ENCODE data around the gene PARVG.

PARVG gene

DNA sequence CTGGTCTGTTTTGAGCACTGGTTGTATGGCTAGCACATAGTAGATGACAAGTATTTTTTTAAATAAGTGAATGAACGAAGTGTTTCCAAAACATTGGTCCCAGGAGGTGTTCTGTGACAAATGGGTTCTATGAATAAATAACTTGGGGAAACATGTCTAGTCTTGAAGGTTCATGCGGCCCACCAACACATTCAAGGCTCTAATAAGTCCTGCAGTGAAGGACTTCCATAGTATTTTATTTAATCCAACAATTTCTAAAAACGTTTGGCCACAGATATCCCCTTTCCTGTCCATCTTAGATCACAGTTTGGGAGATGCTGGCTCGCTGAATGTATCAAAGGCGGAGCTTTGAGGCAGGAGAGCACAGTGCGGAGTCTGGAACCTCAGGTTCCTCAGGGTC lies 22.5 kb downstream of the PARVG start:
- H3K4me3 ChIP-seq (ENCODE audit: low read depth, low read length) = no peak overlapping the region
- CTCF ChIA-PET = interaction anchor here (0.7 to 1.5 kb wide), 2 partner anchors 210 to 343 kb away, joined by 3 read pairs; no protein-coding TSS in a partner anchor
- 0 out of 2 replicates have a peak, but pooled peaks cover 3% of the 10 kb centered on the region for H3K4me1 ChIP-seq (ENCODE audit: control insufficient read depth, insufficient read depth, low read length)
- TF ChIP-seq ZNF664 (tag by site-specific recombination; IDR thresholded peaks at IDR 0.05) (peak; percentile 55; the same call in 1 of the 2 replicates), ZNF239 (tag by site-specific recombination; IDR thresholded peaks at IDR 0.05) (0 out of 2 replicates have a peak, but pooled peaks have one; percentile 63), ZNF350 (tag by site-specific recombination; IDR thresholded peaks at IDR 0.05) (no peak)
- H3K36me3 ChIP-seq (ENCODE audit: control insufficient read depth in 2 of 2, insufficient read depth in 1 of 2, low read length in 2 of 2) = no peaks in the 10 kb centered on the region
- POLR2A ChIA-PET = interaction anchor here (0.6 kb wide), 1 partner anchor 888 kb away, joined by 3 read pairs; no protein-coding TSS in a partner anchor
- no peaks in the 10 kb centered on the region for H3K9me3 ChIP-seq (ENCODE audit: control insufficient read depth, insufficient read depth, low read depth, low read length)
- no peak overlapping the region for H3K27ac ChIP-seq (ENCODE audit: extremely low read depth, low read depth, low read length)

DNA sequence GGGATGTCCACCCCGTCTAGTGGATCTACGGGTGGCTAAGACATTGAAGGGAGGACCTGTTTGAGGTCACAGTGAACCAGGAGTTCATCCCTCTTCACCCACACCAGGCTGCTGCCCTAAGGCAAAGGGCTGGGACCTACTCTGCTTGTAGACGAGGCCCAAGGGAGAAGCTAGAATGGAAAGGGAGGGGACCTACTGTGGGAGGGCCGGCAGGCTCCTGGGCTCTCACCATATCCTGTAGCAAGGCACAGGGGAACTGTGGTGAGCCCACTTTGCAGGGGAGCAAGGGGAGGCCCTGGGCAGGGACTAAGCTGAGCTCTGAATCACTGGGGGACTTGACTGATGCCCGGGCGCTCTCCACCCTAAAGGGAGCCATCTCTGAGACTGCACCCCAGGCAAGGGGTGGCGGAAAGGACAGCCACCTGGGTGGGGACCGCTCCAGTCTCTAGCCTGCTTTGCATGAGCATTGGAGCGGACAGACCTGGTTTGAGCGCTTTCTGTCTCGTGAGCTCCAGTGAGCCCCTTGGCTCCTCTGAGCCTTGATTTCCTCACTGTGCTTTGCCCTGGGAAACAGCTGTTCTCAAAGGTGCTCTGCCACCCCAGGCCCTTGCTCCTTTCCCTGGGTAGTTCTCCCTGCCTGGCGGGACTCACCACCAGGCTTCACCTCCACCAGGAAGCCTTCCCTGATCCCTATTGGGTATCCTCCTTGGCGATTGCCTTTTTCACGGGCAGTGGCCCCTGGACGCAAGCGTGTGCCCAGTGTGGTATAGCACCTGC lies 24.2 kb downstream of the PARVG start:
- ChIA-PET POLR2A (no interaction called here), CTCF (no interaction called here)
- no peak overlapping the region for H3K27ac ChIP-seq (ENCODE audit: extremely low read depth, low read depth, low read length)
- H3K4me1 ChIP-seq (ENCODE audit: control insufficient read depth, insufficient read depth, low read length) = 0 out of 2 replicates have a peak, but pooled peaks cover 3% of the 10 kb centered on the region
- no peaks in the 10 kb centered on the region for H3K9me3 ChIP-seq (ENCODE audit: control insufficient read depth, insufficient read depth, low read depth, low read length)
- H3K4me3 ChIP-seq (ENCODE audit: low read depth, low read length) = no peak overlapping the region
- no peaks in the 10 kb centered on the region for H3K36me3 ChIP-seq (ENCODE audit: control insufficient read depth in 2 of 2, insufficient read depth in 1 of 2, low read length in 2 of 2)
- TF ChIP-seq ZNF341 (tag by site-specific recombination; IDR thresholded peaks at IDR 0.05; ENCODE audit: low read depth) (0 out of 2 replicates have a peak, but pooled peaks have one; percentile 36), KLF17 (tag by site-specific recombination; IDR thresholded peaks at IDR 0.05) (peak; percentile 50; the same call in 1 of the 2 replicates), BCL11B (tag by site-specific recombination; IDR thresholded peaks at IDR 0.05; ENCODE audit: low read depth) (no peak)

DNA sequence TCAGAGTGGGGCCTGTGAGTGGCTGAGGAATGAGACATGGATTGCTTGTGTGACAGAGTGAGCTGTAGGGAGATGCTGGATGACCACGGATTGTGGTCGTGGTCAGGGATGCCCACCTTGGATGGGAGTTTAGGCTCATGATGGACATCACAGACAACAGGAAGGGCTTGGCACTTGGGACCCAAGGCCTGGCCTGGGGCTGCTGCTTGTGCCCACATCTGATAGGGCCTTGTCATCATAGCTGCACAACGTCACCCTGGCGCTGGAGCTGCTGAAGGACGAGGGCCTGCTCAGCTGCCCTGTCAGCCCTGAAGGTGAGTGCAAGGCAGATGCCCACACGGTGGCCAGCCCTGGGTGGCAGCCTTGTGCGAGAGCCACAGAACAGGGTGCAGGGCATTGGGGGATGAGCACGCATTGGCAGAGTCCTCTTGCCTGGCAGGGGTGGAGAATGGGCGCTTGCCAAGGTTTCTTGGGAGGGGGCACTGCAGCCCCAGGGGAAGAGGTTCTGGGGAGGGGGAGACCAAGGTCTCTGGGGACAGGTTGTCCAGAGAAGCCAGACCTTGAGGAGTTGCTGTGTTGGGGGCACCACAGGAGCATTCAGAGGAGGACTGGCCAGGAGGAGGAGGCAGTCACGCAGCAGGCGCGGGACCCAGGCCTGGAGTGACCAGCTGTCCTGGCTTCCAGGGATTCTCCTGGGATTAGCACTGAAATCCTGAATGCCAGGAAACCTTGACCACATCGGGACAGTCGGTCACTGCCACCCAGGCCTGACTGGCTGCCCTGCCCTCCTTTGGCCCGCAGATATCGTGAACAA lies 25.0 kb downstream of the PARVG start:
- Histone ChIP-seq H3K36me3 (ENCODE audit: control insufficient read depth in 2 of 2, insufficient read depth in 1 of 2, low read length in 2 of 2) (no peaks in the 10 kb centered on the region), H3K4me1 (ENCODE audit: control insufficient read depth, insufficient read depth, low read length) (0 out of 2 replicates have a peak, but pooled peaks cover 3% of the 10 kb centered on the region), H3K4me3 (ENCODE audit: low read depth, low read length) (no peak overlapping the region), H3K9me3 (ENCODE audit: control insufficient read depth, insufficient read depth, low read depth, low read length) (no peaks in the 10 kb centered on the region), H3K27ac (ENCODE audit: extremely low read depth, low read depth, low read length) (no peak overlapping the region)
- POLR2A ChIA-PET = no interaction called here
- CTCF ChIA-PET = no interaction called here
- TF ChIP-seq ZBTB7A (tag by site-specific recombination; IDR thresholded peaks at IDR 0.05; ENCODE audit: low read depth) (no peak), MZF1 (tag by site-specific recombination; IDR thresholded peaks at IDR 0.05; ENCODE audit: borderline replicate concordance) (no peak), ZNF302 (tag by site-specific recombination; IDR thresholded peaks at IDR 0.05; ENCODE audit: low read depth) (no peak), ZBTB1 (tag by site-specific recombination; IDR thresholded peaks at IDR 0.05) (no peak), ZNF174 (tag by site-specific recombination; IDR thresholded peaks at IDR 0.05) (no peak), REPIN1 (tag by site-specific recombination; IDR thresholded peaks at IDR 0.05; ENCODE audit: low read depth) (no peak), ZNF707 (tag by site-specific recombination; IDR thresholded peaks at IDR 0.05) (no peak), ZNF24 (tag by site-specific recombination; IDR thresholded peaks at IDR 0.05) (no peak), FEZF1 (tag by site-specific recombination; IDR thresholded peaks at IDR 0.05) (no peak), ZNF610 (tag by site-specific recombination; IDR thresholded peaks at IDR 0.05; ENCODE audit: borderline replicate concordance) (no peak), ZNF169 (tag by site-specific recombination; IDR thresholded peaks at IDR 0.05) (no peak), ZNF398 (tag by site-specific recombination; IDR thresholded peaks at IDR 0.05) (no peak), PRDM2 (tag by site-specific recombination; IDR thresholded peaks at IDR 0.05; ENCODE audit: borderline replicate concordance) (no peak), WT1 (tag by site-specific recombination; IDR thresholded peaks at IDR 0.05) (no peak), ZNF621 (tag by site-specific recombination; IDR thresholded peaks at IDR 0.05) (no peak), ZNF664 (tag by site-specific recombination; IDR thresholded peaks at IDR 0.05) (no peak)
